Kidney glomerular epithelial cell (primary cell): ENCODE data around the gene IL31RA.

Source experiments
- DNase-seq: peaks from one replicate; lab custom pipeline; 2025; lab: John Stamatoyannopoulos, UW

The IL31RA gene

DNA sequence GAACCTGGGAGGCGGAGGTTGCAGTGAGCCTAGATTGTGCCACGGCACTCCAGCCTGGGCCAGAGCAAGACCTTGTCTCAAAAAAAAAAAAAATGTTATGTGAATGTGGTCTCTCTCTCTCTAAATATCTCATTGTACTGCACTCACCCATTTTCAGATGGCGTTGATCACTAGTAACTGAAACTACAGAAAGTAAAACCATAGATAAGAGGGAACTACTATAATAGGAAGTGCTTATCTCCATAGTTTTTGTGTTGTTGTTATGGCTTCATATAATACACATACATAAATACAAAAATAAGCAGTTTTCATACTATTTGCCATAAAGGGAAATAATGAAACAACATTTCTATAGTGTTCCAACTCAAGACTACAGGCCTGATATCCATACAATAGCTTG is 9.1 kb downstream of the IL31RA start:
- no peak for DNase-seq

DNA sequence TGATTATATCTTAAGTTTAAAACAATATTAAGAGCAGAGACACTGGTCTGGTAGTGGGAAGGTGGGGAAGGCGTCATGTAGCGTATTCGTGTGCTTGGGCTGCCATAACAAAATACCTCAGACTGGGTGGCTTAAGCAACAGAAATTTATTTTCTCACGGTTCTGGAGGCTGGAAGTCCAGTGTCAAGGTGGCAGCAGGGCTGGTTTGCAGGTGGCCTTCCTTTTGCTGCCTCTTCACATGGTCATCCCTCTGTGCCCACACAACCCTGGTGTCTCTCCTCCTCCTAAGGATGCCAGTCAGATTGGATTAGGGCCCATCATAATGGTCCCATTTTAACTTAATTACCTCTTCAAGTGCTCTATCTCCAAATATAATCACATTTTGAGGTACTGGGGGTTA is 9.6 kb downstream of the IL31RA start:
- DNase-seq = no peak

DNA sequence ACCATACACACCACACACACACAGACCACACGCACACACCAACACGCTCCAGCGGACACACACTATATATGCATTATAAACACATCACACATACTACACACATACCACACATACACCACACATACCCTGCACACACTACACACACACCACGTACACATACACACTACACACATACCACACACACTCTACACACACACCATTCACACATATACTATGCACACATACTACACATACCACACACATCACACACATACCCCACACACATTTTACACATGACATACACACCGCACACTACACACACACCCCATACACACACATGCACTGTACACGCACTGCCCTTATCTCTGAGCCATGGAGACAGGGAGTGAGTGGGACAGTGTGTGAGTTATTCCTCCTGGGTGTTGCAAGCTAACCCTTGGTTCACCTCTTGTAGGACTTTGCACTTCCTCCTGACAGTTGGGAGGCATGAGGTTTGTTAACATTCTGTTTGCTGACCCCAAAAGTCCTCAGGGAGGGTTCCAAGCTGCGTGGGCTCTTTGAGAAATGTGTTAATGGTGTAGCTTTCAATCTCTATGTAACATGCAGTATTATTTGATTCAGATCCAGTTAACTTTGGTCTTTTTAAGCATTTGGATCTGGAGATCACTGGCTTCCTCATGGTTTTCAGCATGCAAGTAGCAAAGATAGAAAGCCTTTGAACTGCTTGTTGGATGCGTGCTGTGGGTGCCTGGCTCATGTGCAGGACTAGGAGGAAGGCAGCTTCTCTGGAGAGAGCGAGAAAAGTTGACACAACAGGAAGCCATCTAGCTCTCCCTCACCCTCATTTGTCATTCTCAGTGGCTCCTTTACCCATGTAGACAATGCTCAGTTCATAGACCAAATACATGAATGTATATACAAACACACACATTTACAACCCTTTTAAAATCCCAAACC is 13.7 kb downstream of the IL31RA start:
- DNase-seq = no peak

DNA sequence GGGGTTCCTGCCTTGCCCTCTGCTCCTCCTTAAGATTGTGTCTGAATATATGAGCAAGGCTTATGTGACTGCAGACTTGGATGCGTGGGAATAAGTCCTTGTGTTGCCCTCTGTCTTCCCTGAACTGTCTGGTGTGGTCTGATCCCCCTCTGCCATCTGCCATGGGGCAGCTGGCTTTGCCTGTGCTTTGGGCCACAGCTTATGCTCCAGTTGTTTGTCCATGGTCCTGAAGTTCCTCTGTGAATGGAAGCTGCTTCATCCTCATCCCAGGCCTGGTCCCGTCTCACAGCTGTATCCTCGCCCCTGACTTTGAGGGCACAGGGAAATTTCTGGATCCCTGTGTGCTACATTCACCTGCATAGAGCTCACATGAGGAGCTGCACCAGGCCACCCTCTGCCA is 14.7 kb downstream of the IL31RA start:
- DNase-seq = no peak

DNA sequence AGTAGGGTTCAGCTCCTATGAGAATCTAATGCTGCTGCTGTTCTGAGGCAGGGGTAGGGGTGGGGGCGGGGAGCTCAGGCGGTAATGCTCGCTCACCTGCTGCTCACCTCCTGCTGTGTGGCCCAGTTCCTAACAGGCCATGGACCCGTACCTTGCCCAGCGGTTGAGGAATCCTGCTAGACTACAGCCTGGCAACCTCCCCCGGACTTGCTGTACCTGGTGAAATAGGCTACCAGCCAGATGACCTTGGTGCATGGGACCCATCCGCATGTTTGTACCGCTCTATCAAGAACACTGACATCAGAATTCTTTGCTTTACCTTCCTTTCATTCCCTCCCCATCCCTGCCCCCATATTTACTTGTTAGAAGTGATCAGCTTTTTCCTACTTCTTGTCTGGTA is 15.3 kb downstream of the IL31RA start:
- no peak for DNase-seq

DNA sequence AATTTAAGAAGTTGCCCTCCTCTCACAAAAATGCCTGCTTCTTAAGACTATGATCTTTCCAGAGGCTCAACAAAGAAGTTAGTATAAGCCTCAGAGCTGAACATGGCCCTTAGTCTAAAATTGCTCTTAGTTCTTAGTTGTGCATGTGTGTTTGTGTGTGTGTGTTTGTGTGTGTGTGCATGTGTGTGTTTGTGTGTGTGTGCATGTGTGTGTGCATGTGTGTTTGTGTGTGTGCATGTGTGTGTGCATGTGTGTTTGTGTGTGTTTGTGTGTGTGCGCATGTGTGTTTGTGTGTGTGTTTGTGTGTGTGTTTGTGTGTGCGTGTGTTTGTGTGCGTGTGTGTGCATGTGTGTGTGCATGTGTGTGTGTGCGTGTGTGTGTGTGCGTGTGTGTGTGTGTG is 15.8 kb downstream of the IL31RA start:
- no peak for DNase-seq

DNA sequence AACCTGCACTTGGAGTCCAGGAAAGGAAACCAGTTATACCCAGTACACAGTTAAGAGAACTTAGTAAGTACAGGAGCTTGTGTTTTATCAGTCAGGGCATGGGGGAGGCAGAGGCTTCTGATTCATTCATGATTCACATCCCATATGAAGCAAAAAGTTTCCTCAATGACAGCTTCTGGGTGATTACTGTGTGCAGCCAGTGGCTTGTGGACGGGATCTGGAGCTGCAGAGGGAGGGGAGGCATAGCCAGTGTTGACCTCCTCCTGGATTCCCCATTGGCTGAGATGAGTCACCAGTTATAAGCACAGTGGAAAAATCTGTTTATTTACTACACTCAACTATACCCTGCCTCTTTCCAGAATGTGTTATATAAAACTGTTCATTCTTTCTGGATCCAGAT is 17.7 kb downstream of the IL31RA start:
- DNase-seq = peak; percentile 99

DNA sequence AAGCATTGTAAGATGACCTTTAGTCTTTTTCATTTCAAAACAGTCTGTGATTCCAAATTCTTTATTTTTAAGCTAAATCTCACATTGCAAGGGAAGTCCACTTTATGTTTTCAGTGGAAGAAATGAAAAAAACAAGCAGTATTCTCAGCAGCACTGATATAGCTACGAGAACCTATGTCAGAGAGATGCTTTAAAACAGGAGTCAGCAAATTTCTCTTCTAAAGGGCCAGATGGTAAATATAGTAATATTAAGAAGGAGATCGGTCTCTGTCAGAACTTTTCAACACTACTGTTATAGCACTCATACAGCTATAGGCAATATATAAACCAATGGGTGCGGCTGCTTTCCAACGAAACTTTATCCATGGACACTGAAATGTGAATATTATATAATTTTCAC is 18.7 kb downstream of the IL31RA start:
- no peak for DNase-seq

DNA sequence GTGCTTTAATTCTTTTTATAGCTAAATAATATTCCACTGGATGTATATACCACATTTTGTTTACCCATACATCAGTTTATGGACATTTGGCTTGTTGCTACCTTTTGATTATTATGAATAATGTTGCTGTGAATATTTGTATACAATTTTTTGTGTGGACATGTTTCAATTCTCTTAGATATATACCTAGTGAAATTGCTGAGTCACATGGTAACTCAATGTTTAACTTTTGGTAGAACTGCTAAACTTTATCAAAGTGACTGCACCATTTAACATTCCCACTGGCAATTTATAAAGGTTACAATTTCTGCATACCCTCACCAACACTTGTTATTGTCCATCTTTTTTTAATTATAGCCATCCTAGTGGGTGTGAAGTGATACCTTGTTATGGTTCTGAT is 22.1 kb downstream of the IL31RA start:
- no peak for DNase-seq

DNA sequence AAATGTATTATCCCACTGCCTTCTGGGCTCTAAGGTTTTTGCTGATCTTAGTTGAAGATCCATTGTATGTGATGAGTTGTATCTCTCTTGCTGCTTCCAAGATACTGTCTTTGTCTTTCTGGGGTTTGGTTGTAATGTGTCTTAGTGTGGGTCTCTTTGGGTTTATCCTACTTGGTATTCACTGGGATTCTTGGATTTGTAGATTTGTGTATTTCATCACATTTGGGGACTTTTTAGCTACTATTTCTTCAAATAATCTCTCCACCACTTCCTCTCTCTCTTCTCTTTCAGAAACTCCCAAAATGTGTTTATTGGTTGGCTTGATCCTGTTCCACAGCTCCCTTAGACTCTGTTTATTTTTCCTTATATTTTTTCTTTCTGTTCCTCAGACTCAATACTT is 26.5 kb downstream of the IL31RA start:
- no peak for DNase-seq

DNA sequence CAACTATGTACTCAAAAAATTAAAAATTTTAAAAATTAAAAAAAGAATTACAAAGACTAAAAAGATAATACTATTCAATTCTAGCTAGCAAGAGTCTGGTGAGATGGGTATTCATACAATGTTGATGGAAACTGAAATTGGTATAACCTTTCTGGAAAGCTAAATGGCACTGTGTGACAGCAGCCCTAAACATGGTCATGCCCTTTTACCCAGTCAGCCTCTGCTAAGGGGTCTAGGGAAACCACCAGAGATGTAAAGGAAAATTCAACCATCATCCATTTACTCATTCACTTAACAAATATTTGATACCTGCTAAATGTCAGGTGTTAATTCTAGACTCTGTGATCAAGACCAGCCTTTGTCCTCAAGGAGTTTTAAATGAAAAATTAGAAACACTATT is 29.3 kb downstream of the IL31RA start:
- no peak for DNase-seq

DNA sequence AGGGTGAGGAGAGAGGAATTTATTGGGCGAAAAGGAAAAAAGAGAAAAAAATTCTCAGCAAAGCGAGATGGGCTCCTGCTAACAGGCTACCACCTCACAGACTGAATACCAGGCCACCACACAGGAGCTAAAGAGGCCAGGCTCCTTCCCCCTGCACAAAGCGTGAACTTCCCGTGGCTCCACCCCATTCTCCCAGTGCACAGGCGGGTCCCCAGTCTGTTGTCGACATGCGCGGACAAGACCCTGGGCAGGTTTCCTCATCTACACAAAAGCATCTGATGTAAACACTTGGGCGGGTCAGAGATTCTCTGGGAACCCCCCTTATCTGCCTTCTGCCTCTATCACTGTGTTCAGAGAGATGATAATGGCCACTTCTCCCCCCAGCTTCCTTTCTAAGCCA is 34.2 kb downstream of the IL31RA start:
- no peak for DNase-seq

DNA sequence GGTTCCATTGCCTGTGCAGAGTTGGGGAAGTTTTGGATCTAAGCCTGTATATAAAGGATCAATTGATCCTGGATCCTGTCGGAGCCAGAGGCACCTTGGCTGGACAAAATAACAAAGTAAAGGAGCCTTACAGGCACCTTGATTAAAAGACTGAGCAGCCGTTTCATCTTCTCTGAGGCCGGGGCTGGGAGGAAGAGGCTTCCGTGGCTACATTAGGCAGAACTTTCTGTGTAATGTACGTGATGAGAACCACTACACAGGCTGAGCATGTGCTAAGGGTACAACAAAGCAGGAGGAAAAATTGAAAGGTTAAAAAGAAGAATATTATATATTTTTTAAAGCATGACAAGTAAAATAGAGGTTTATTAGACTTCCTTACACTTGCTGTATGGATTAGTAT is 37.0 kb downstream of the IL31RA start:
- DNase-seq = no peak

DNA sequence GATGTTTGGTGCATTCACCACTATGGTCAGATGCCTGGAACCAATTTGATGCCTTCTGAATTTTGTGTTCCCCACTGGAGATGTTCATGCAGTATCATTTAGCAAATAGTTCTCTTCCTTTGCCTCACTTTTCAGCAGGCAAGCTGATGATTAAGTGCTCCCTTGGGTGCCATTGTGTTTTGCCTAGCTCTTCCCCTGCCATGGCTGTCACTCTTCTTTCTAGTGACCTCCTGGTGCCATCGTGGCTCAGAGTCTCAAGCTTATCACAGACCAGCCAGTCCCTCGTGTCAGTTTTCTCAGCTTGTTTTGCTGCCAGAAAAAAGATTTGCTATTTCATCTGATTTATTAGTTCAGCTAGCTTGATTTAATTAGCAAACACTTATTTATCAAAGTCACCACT is 41.3 kb downstream of the IL31RA start:
- no peak for DNase-seq

DNA sequence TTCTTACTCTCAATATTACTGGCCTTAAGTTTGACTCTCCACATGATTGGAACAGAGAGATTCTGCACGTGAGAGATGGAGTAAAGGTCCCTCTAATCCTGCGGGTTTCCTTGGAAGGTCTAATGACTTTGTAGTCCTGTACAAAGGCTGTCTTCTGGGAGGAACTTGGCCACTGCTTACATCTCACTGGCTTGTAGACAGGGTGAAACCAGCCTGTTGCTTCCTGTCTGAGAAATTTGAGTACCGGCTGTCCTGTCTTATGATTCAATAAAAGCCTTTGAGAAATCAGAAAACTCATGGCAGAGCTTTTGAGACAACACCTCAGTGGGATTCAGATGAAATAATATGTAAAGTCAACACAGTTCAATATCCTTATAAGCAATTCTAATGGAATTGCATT is 43.0 kb downstream of the IL31RA start:
- DNase-seq = no peak

DNA sequence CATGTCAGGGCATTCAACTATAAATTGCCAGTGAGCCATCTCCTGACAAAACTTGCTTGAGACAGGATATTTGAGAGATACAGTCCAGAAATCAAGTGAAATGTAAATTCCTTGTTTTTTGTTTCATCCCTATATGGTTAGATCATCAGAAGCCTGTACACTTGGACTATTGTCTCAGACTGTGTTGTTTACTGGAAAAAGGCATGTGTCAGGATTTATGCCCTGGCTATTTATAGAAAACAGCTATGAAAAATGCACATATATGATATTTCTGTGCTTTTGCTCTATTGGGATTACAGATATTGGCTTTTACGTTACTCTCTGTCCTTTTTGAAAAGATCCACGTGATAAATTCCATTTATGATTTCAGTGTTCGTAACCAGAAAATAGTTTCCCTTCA is 44.2 kb downstream of the IL31RA start:
- DNase-seq = no peak

DNA sequence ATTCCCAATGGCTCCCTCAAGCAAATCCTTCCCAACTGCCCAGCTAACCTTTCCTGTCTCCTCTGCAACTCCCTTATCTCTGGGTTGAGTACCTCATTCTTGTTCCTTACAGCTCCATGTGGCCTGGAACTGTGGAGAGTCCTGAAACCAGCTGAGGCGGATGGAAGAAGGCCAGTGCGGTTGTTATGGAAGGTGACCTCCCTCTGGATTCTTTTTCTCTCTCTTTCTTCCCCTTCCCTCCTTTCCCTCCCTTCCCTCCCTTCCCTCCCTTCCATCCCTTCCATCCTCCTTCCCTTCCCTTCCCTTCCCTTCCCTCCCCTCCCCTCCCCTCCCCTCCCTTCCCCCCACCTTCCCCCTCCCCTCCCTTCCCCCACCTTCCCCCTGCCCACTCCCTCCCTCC is 45.1 kb downstream of the IL31RA start:
- no peak for DNase-seq

DNA sequence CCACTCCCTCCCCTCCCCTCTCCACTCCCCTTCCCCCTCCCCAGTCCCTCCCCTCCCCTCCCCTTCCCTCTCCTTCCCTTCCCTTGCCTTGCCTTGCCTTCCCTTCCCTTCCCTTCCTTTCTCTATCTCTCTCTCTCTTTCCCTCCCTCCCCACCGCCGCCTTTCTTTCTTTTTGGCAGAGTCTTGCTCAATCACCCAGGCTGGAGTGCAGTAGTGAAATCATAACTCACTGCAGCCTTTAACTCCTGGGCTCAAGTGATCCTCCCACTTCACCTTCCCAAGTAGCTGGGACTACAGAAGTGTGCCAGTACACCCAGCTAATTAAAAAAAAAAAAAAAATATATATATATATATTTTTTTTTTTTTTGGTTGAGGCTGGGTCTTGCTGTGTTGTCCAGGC is 45.5 kb downstream of the IL31RA start:
- DNase-seq = no peak

DNA sequence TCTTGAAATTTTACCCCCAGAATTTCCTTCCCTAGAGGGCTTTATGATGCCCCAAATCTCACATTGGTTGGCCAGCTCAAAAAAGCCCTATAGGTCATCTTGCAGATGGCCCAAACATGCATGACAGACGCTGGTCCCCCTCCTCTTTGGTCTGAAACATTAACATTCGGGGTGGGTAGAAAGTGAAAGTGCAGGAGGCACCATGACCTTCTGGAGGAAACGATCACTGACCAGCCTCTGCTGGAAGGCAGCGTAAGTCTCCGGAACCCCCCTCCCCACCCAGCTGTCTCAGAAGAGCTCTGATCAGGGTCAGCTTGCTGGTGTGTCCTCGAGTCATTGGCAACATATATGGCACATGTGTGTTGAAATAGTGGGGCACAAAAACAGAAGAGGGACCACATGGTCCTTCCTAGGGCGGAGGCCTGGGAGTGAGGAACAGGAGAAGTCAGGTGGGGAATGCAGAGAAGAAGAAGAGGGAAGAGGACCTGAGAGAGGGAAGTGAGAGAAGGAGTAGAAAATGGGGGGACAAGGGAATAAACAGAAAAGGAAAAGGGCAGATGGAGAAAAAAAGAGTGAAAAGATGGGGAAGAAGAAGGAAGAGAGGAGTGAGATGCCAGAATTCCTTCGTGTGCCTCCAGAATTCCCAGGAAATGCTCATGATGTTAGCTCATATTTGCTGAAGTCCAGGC is 46.2 kb downstream of the IL31RA start:
- no peak for DNase-seq

DNA sequence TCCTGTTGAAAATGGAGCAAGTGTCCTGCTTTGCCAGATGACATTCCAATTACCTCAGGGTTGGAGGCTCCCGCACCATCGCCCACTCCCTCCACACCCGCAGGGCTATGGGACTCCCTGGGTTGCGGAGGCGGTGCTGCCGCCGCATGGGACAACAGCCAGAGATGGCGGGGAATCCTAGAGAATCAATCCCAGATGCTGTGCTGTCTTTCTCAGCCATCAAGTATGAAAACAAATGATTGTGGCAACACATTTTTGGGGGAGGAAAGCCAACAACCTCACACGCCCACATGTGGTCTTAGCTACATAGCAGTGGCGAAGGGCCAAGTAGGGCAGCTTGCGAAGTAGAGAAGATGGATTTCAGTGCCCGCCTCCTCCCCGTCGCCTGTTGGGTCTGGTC is 46.7 kb downstream of the IL31RA start:
- DNase-seq = no peak

DNA sequence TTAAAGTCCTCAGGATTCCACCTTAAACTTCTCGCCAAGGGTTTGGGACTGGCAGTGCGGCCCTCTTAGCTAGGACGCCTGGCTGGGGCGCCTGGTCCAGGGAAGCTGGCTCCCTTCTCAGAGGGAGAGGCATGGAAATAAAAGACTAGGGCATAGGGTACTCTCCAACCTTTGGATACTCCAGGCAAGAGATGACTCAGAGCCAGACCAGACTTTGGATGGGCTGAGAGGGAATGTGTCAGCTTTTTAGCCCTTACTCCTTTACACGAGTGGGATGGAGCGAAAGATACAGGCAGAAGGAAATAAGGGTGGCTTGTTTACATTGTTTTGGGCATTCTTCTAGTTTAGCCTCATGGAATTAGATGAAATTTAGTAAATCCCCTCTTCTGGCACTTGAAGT is 48.2 kb downstream of the IL31RA start:
- no peak for DNase-seq

DNA sequence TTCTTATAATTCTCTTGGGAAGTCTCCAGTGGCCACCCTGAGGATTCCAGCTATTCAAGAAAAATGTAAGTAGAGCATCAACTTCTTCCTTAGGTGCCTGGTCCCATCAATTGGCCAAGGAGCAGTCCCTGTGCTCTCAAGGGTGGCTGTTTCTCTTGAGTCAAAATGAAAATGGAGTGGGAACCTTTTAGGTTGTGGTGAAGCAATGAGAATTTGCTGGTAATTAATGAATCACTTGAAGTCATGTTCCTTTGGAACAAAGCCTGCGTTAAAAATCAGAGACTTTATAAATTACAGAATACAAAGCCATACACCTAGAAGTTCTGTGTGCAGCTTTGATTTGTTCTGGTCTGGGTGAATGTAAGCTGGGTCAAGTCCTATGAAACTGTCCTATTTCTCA is 48.9 kb downstream of the IL31RA start:
- DNase-seq = no peak

DNA sequence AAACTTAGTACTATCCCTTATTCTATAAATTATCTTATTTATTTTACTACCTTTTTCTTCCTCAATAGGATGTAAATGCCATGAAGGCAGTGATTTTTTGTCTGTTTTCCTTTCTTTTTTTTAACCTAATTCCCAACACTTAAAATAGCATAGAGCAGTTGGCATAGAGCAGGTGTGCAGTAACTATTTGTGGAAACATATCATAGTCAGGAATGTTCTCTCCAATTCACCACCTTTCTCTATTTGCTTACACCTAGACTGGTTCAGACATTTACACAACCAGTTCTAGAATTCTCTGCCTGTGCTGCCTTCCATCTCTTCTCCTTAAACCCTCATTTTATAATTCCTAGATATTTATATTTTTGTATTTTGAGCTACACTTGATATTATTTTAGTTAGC is 49.6 kb downstream of the IL31RA start:
- no peak for DNase-seq

DNA sequence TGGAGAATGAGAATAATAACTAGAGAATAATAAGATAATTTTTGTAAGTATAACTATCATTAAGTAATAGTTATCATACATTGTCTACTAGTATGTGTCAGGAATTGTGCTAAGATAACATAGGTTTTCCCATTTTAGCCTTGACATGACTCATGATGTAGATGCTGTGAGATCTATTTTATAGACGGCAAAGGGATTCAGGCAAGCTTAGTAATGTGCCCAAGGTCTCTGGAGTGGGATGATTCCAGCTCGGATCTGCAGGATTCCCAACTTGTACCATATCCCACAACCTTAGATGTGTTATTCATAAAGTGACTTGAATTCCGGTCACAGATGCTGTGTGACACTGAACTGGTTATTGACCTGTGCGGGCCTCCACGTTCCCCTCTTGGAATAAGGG is 51.5 kb downstream of the IL31RA start:
- no peak for DNase-seq
